Natural killer cell (primary cell): ENCODE data around the gene OXCT1. TPM values are rescaled to one million over a fixed set of nuclear protein-coding genes. Genes with fewer than 3 reads are reported as not detected.

ENCODE experiments used
- ATAC-seq, 3 donors: fragments of 150-1000 bp in 2 of 3; fragments of 200-7000 bp in 1 of 3; cut with Tn5 transposase; 1 replicate in 1 of 3; 2 replicates in 2 of 3; pipeline ENCODE4 v1.10.0; 2021; ENCODE audit warnings: mild to moderate bottlenecking in 2 of 3, moderate library complexity in 2 of 3
- DNase-seq, 2 donors: peaks; one replicate each; pipeline versions ENCODE4 v3.0.0 to v3.0.0-alpha.2; 2013 to 2021; ENCODE audit warnings: mixed read lengths in 1 of 2
- H3K27ac ChIP-seq: one replicate; pipeline ENCODE4 v1.5.1; 2013; ENCODE audit warnings: mild to moderate bottlenecking, low read length
- H3K27me3 ChIP-seq: one replicate; pipeline ENCODE4 v1.6.1; 2013; ENCODE audit warnings: low read length; ENCODE audit not compliant: control insufficient read depth, insufficient read depth
- H3K36me3 ChIP-seq: one replicate; pipeline ENCODE4 v1.6.1; 2013; ENCODE audit warnings: low read length; ENCODE audit not compliant: control insufficient read depth, insufficient read depth
- H3K4me1 ChIP-seq: one replicate; pipeline ENCODE4 v1.6.1; 2013; ENCODE audit warnings: low read length; ENCODE audit not compliant: control insufficient read depth, insufficient read depth
- H3K4me3 ChIP-seq: one replicate; pipeline ENCODE4 v1.5.1; 2013; ENCODE audit warnings: low read length
- H3K9me3 ChIP-seq: one replicate; pipeline ENCODE4 v1.6.1; 2013; ENCODE audit warnings: low read length; ENCODE audit not compliant: control insufficient read depth, insufficient read depth
- H3K27ac Mint-ChIP-seq, 2 donors: one replicate each; pipeline ENCODE4 v1.8.0; 2022; ENCODE audit warnings: mild to moderate bottlenecking in 2 of 2, mixed read lengths in 2 of 2, moderate library complexity in 1 of 2
- H3K27me3 Mint-ChIP-seq, 2 donors: one replicate each; pipeline ENCODE4 v1.8.0; 2022; ENCODE audit warnings: low read depth in 2 of 2, mixed read lengths in 2 of 2
- H3K36me3 Mint-ChIP-seq: one replicate; pipeline ENCODE4 v1.8.0; 2022; ENCODE audit warnings: mixed read lengths
- H3K4me1 Mint-ChIP-seq, 2 donors: one replicate each; pipeline ENCODE4 v1.8.0; 2022; ENCODE audit warnings: mixed read lengths in 2 of 2
- H3K4me3 Mint-ChIP-seq: one replicate; pipeline ENCODE4 v1.8.0; 2022; ENCODE audit warnings: mild to moderate bottlenecking, moderate library complexity, mixed read lengths
- H3K9me3 Mint-ChIP-seq, 2 donors: one replicate each; pipeline ENCODE4 v1.8.0; 2022; ENCODE audit warnings: mixed read lengths in 2 of 2
- CTCF ChIP-seq: fragments of 200-600 bp; IDR thresholded peaks from one replicate; pipeline ENCODE4 v1.8.0; 2022; ENCODE audit warnings: antibody characterized with exemption
- WGBS: methylation state at CpG from one replicate; pipeline ENCODE4 v1.1.7; 2013; ENCODE audit warnings: missing lambda C conversion rate; ENCODE audit not compliant: insufficient coverage; 5-methylcytosine and 5-hydroxymethylcytosine counted together
- intact Hi-C: fragments of 100-400 bp; cut with micrococcal nuclease; formaldehyde crosslinking; loops from one replicate; pipeline ENCODE4 v1.14.2; 2022
- total RNA-seq, 4 donors: library from RNA; stranded (reverse); fragments of 120-200 nt in 1 of 4; gene quantifications; one replicate each; pipeline versions ENCODE4 v1.2.3 to v1.2.4, GENCODE V29; 2013 to 2022

Gene OXCT1
- total RNA-seq, 3 donors from 2014 or later (not counting 1 experiment from before 2014, with no cell fraction given): 17.1 to 19.9 (median 18.0) TPM

GRCh38 chr5:41882765-41883164 is 12.5 kb upstream of the OXCT1 start:
- H3K4me3 ChIP-seq: no peak overlapping the region
- no peaks in the 10 kb centered on the region for H3K4me1 Mint-ChIP-seq
- peaks cover 2% of the 10 kb centered on the region for H3K27me3 ChIP-seq
- intact Hi-C loops: no loop called here
- H3K9me3 ChIP-seq: no peaks in the 10 kb centered on the region
- H3K36me3 Mint-ChIP-seq: no peaks in the 10 kb centered on the region
- H3K27ac ChIP-seq: no peak overlapping the region
- no peak overlapping the region for H3K27ac Mint-ChIP-seq
- peaks cover 25 to 29% of the 10 kb centered on the region in 2 donors for H3K27me3 Mint-ChIP-seq
- no peak overlapping the region for H3K4me3 Mint-ChIP-seq
- H3K9me3 Mint-ChIP-seq: no peaks in the 10 kb centered on the region
- no peaks in the 10 kb centered on the region for H3K4me1 ChIP-seq
- DNase-seq (no peak), ATAC-seq (no peak)
- WGBS: 80% methylated on average over 5 of the region's 5 CpGs
- no peaks in the 10 kb centered on the region for H3K36me3 ChIP-seq
- TF ChIP-seq CTCF: no peak

GRCh38 chr5:41878643-41879478 is 8.6 kb upstream of the OXCT1 start:
- intact Hi-C loops: no loop called here
- no peaks in the 10 kb centered on the region for H3K9me3 Mint-ChIP-seq
- ATAC-seq (no peak), DNase-seq (no peak)
- peaks cover 34 to 40% of the 10 kb centered on the region in 2 donors for H3K27me3 Mint-ChIP-seq
- no peak overlapping the region for H3K4me3 ChIP-seq
- WGBS: 90% methylated on average over 2 of the region's 3 CpGs
- no peaks in the 10 kb centered on the region for H3K36me3 ChIP-seq
- no peaks in the 10 kb centered on the region for H3K9me3 ChIP-seq
- H3K36me3 Mint-ChIP-seq: no peaks in the 10 kb centered on the region
- H3K4me1 Mint-ChIP-seq: no peaks in the 10 kb centered on the region
- no peak for TF ChIP-seq CTCF
- peaks cover 2% of the 10 kb centered on the region for H3K27me3 ChIP-seq
- H3K4me1 ChIP-seq: no peaks in the 10 kb centered on the region
- H3K27ac ChIP-seq: no peak overlapping the region
- H3K27ac Mint-ChIP-seq: no peak overlapping the region
- H3K4me3 Mint-ChIP-seq: no peak overlapping the region

GRCh38 chr5:41878173-41878572 is 7.9 kb upstream of the OXCT1 start:
- TF ChIP-seq CTCF: no peak
- 36% methylated on average over 1 of the region's 2 CpGs for WGBS
- Mint-ChIP-seq H3K27me3 (peaks cover 30 to 40% of the 10 kb centered on the region in 2 donors), H3K4me1 (no peaks in the 10 kb centered on the region), H3K4me3 (no peak overlapping the region), H3K9me3 (no peaks in the 10 kb centered on the region), H3K27ac (no peak overlapping the region), H3K36me3 (no peaks in the 10 kb centered on the region)
- no peak for DNase-seq
- Histone ChIP-seq H3K4me1 (no peaks in the 10 kb centered on the region), H3K9me3 (no peaks in the 10 kb centered on the region), H3K4me3 (no peak overlapping the region), H3K27ac (no peak overlapping the region), H3K27me3 (peaks cover 2% of the 10 kb centered on the region), H3K36me3 (no peaks in the 10 kb centered on the region)
- intact Hi-C loops: no loop called here
- no peak for ATAC-seq
